K562 (cell line): ENCODE results near the gene POLN.

Source experiments
- ARID4B ChIP-seq: sonication (generic); formaldehyde crosslinking; IDR thresholded peaks from 2 replicates; pipeline ENCODE4 v1.8.0; 2022; ENCODE audit warnings: mild to moderate bottlenecking, missing genetic modification reagents
- CTCF ChIP-seq, 3 experiments: IDR thresholded peaks in 2 of 3; conservative IDR thresholded peaks in 1 of 3; 2 replicates each; pipeline ENCODE4 v1.5.1; 2011 to 2012; ENCODE audit warnings: low read length in 3 of 3, mild to moderate bottlenecking in 3 of 3, control low read depth in 2 of 3, improper control_type of control experiment in 1 of 3, inconsistent platforms in 1 of 3, low read depth in 1 of 3, mixed read lengths in 1 of 3, moderate library complexity in 1 of 3; ENCODE audit not compliant: insufficient read depth in 2 of 3
- ESRRA ChIP-seq: fragments of 450-650 bp; IDR thresholded peaks from 2 replicates; pipeline ENCODE4 v1.6.1; 2014; ENCODE audit warnings: low read depth, mild to moderate bottlenecking, moderate library complexity, borderline replicate concordance
- FOXJ3 ChIP-seq: sonication (generic); formaldehyde crosslinking; IDR thresholded peaks from 2 replicates; pipeline ENCODE4 v1.4.0; 2020; ENCODE audit warnings: mild to moderate bottlenecking, missing genetic modification reagents
- MXI1 ChIP-seq: IDR thresholded peaks from 2 replicates; pipeline ENCODE4 v1.6.1; 2011; ENCODE audit warnings: low read depth, mild to moderate bottlenecking, improper control_type of control experiment, low read length
- POLR2A ChIP-seq: fragments of 450-650 bp; conservative IDR thresholded peaks from 2 replicates; pipeline ENCODE4 v1.6.1; 2016
- RBFOX2 ChIP-seq: fragments of 200-400 bp; formaldehyde crosslinking; IDR thresholded peaks from 2 replicates; pipeline ENCODE4 v1.6.1; 2017; ENCODE audit warnings: low read depth, mild to moderate bottlenecking, low read length, moderate library complexity
- RNF219 ChIP-seq: fragments of 250-450 bp; sonication (Bioruptor Pico); IDR thresholded peaks from 2 replicates; pipeline ENCODE4 v1.5.0; 2022; ENCODE audit warnings: mild to moderate bottlenecking
- SIX5 ChIP-seq, 2 experiments: IDR thresholded peaks; 2 replicates each; pipeline ENCODE4 v1.6.1; 2011; ENCODE audit warnings: low read length in 2 of 2, borderline replicate concordance in 1 of 2, low read depth in 1 of 2, mild to moderate bottlenecking in 1 of 2, moderate library complexity in 1 of 2; ENCODE audit not compliant: insufficient read depth in 1 of 2
- ZZZ3 ChIP-seq: fragments of 450-650 bp; IDR thresholded peaks from 2 replicates; pipeline ENCODE4 v1.6.1; 2016; ENCODE audit warnings: antibody characterized with exemption, mild to moderate bottlenecking, moderate library complexity

- TF ChIP-seq FOXJ3 (no peak), SIX5 (IDR thresholded peaks at IDR 0.05; ENCODE audit: borderline replicate concordance in 1 of 2, insufficient read depth in 1 of 2, low read depth in 1 of 2, low read length in 2 of 2) (no peak), RNF219 (CRISPR knock-in tag) (no peak), ZZZ3 (no peak), POLR2A (no peak), CTCF (IDR thresholded peaks at IDR 0.05 in 2 of 3, conservative IDR thresholded peaks at IDR 0.05 in 1 of 3; ENCODE audit: insufficient read depth in 2 of 3, low read depth in 1 of 3, low read length in 3 of 3) (no peak), RBFOX2 (no peak), ARID4B (CRISPR knock-in tag) (no peak), MXI1 (no peak), ESRRA (0 out of 2 replicates have a peak, but pooled peaks have one; percentile 2)
Measured at GRCh38 chr4:2274320-2275043, 32.6 kb upstream of the POLN start.
